HG03342 (cell line): Measurements from ENCODE around the gene TMEM144.

Experiments
- ATAC-seq: cut with Tn5 transposase; IDR thresholded peaks from one replicate; pipeline ENCODE4 v1.9.1; 2021; ENCODE audit warnings: mild to moderate bottlenecking, moderate library complexity; ENCODE audit not compliant: unreplicated experiment

Gene TMEM144

DNA sequence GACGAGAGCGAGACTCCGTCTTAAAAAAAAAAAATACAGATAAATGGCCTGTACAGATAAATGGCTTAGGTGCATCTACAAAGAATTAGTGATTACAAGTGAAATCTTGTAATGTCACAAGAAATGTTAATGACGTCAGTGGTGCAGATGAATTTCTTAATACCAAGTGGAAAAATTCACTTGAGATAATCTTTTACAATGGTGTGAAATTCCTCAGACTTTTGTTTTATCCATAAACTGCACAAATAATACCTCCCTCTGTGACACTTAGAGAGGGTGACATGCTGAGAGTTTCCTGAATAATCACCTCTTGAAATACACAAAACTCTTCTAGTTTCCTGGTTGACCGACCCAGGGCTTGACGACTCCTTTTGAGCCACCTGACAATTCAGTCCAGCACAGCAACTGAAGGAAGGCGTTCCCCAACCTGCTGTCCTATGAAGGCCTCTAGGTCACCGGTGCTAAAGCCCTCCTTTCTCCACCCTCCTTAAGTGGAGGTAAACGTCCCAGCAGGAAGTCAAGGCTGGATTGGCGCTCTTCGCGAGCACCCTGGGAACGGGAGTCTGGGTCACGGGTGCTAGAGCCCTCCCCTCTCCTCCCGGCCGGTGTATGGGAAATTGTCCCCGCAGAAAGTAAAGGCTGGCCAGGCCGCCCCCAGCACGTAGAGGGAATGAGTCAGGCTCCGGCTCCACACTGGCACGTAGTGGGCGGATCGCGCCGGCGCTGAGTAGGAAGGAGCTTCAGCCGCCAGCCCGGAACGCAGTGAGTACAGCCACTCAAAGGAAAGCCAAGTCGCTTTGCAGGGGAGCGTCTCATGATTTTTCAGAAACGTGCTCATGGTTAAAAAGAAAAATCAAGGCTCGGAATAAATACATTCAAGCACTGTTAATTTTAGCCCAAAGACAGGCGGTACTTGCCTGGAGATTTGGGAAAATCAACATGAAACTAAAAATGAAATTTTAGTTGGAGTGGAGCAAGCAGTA is at the start of gene TMEM144:
Gene TMEM144, plus strand, starts transcription at position 662 of the 983 bp plus-strand sequence. CDS start 2,182 bp downstream, outside the sequence.
- ATAC-seq = peak; percentile 92

DNA sequence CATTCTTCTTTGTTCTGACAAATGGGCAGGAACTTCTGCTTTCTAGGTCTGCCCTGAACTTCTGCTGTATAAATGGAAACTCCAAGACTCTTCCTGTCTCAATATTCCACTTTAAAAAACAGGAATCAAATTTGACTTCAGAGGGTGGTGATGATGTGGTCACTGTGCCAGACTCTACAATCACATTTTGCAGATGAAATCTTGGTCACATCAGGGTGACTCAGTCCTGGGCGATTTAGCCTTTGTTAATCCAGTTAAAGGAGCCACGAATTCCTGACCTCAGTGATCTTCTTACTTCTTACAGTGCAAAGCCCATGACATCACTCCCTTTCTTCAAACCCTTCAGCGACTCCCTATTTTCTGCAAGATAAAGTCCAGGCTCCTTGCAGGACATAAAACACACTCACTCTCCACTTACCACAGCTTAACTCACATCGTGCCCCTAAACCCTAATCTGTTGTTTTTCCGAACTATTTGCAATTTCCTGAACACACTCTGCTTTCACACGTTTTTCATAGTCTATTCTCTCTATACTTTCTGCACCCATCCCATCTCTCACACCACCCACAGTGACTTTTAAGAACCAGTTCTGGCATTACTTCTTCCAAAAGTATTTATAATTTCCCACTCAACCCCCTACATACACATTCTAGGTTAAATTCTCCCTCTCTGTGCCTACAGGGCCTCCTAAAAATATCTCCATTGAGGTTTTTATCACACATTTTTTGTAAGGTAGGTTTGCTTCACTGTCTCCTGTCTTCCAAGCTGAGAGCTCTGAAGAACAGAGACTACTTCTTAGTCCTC is 48.5 kb upstream of the TMEM144 start:
- ATAC-seq = no peak

DNA sequence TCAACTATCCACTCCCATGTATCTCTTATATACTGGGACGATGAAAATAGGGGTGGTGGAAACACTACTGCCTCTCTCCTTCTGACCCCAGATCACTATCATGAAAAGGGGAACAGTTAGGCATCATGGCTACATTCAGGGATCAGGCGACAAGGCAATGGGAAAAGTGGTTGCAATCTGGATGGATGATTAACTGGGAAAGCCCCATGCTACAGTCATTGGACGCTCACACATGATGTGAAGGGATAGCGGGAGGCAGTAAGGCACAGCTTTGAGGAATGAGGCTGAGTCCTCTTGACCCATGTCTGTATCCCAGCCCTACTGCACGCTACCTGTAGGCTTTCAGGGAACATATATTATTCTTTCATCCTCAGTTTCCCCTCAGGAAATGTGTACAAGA is 47.7 kb upstream of the TMEM144 start:
- no peak for ATAC-seq

DNA sequence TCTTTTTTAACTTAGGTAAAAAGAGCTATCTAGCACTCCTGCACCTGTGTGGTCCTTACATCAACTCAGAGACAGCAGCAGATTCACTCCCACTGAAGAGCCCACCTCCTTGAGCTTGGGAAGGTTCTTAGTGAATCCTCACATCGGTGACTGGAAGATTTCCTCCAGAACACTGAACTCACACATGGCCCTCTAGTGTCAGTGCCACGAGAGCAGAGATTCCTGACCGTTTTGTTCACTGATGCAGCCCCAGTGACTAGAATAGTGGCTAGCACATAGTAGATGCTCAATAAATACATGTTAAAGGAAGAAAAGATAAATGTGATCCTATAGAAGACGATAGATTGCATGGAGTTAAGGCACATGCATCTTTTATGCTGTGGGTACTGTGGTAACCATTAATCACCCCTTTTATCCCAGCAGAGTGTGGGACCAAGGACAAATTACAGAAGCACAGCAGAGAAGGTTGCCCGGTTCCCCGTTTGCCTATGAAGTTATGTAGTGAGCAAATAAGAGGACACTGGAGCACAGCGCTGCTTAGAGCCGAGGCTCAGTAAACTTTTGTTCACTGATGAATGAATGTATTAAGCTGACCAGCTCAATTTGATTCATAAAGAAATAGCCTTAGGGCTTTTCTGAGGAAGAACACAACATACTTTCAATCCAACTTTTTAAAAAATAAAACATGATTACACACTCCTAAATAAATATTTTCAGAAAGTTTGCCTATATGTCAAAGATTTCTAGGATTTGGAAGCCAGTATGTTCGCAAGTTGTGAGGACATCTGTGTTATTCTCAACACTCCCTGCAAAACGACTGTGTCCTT is 46.1 kb upstream of the TMEM144 start:
- ATAC-seq = no peak

DNA sequence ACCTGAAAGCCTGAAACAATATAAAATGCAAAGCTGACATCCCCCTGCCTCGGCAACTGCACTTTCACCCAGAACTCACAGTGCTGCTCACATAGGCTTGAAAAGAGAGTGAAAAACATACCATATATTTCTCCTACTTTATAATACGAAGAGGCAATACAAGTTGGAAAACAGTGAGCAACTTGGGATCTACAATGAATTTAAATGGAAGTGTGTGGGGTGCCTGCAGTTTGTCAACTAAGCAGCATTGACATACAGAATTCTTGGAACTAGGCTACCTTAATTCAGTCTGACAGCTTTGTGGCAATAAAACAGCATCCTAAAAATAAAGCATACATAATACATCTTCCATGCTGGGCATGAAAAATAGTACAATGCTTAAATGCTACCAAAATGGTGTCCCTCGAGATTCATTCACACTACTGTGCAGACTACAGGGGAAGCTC is 45.5 kb upstream of the TMEM144 start:
- ATAC-seq = no peak

DNA sequence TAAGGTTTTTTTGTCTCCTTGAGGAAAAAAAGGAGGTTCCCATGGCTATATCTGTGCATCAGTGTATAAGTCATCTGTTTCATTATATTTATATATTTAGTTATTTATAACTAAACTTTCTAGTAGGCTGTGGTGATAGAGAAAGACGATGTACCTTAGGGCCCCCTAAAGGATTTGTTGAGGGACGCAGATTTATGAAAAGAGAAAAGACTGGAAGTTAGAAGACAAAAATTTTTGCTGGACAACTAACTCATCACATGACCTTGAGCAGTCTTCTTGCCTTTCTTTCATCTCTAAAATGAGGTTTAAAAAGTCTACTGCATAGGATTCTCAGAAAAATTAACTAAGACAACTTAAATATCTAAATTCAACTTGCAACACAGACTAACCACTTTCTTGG is 43.6 kb upstream of the TMEM144 start:
- no peak for ATAC-seq

DNA sequence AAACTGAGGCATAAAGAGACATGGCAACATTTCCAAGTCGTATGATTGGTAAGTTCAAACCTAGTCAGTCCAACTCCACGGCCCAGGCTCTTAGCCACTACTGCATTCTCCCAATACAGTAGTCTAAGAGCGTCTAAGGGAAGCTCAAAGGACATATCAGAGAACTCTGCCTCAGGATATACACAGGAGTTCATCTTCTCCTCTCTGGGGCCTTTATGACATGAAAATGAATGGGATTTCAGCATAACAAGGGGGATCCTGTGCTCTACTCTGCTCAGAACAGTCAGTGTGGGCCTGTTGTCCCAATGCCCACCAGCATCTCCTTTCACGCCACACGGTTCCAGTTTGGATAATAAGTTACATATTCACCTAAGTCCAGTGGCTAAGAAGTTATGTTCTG is 41.7 kb upstream of the TMEM144 start:
- no peak for ATAC-seq

DNA sequence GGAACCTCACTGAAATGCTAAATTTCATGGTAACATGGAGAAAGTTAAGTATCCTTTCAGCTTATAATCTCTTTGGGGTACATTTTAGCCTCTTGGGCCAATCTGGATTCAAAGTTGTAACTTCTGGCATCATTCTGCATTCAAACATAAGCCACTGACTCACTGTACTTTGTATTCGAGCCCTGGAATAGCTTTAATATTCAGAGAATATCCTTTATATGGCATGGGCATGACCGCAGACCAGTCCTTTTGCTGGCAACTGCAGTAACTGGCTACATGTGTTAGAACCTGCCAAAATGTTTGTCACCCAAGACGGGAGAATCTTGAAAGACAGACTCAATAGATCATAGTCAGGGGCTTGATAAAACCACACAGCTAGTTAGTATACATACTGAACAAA is 40.8 kb upstream of the TMEM144 start:
- no peak for ATAC-seq

DNA sequence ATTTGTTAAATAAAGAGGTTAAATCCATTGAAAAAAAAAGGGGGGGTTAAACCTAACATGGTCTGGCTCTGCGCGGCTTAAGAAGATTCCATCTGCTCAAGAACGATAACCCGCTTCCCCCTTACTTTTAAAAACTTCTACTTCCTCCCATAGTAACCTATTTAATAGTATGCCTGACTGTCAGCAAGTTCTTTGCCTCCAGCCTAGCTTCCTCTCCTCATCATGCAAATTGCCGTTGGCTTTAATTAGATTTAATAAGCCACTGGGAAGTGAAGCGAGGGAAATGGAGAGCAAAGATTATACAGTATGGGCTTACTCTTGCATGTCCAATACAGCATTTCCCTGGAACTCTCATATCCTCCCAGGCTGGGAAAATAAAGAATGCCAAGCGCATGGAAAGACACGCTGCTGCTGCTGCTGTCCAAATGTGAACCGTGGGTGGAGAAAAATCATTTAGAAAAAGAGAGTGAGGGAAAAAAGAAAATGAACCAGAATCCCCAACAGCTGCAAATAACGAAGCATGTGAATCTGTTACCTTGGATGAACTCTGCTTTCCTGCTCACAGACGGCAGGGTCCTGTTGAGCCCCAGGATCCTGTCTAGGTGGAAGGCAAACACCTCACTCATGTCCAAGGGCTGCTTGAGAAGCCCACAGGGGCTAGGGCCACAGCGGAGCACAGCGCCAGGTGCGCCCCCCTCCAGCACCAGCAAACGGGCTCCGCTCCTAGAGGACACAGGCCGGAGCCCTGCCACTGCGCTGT is 40.2 kb upstream of the TMEM144 start:
- peak; percentile 19 for ATAC-seq

DNA sequence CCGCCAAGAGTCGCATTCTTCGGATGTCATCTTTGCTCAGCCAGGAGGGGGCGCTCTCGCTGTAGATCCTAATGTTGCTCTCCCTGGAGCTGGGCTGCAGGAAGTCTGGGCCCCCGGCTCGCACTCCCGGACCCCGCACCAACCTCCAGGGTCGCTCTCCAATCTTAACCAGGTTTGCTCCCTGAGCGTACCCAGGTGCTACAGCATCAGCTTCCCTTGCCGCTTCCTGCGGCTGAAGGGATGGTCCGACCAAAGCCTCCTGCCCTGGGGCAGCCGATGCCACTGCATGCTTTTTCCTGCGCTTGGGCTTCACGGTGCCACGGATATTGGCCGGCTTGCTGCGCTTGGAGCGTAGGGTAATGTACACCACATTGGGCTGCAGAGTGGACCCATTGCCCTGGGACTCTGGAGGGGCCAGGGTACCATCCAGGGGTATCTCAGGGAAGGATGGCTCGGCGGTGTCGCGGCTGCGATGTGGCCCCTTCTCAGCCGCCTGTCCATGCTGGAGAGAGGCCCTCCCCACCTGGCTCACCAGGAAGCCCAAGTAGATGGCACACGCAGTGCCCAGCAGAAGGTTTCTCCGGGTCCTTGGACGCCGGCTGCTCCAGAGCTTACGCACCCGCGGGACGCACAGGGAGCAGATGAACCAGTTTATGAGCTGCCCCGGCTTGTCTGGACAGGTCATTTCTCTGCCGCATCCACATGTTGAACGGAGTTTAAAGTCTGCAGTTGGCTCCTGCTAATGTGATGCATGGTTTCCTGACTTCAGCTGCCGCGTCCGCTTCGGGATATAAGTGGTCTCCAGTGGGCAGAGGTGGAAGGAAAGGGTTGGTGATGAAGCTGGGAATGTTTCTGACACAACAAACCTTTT is 39.4 kb upstream of the TMEM144 start:
- ATAC-seq = peak; percentile 61

DNA sequence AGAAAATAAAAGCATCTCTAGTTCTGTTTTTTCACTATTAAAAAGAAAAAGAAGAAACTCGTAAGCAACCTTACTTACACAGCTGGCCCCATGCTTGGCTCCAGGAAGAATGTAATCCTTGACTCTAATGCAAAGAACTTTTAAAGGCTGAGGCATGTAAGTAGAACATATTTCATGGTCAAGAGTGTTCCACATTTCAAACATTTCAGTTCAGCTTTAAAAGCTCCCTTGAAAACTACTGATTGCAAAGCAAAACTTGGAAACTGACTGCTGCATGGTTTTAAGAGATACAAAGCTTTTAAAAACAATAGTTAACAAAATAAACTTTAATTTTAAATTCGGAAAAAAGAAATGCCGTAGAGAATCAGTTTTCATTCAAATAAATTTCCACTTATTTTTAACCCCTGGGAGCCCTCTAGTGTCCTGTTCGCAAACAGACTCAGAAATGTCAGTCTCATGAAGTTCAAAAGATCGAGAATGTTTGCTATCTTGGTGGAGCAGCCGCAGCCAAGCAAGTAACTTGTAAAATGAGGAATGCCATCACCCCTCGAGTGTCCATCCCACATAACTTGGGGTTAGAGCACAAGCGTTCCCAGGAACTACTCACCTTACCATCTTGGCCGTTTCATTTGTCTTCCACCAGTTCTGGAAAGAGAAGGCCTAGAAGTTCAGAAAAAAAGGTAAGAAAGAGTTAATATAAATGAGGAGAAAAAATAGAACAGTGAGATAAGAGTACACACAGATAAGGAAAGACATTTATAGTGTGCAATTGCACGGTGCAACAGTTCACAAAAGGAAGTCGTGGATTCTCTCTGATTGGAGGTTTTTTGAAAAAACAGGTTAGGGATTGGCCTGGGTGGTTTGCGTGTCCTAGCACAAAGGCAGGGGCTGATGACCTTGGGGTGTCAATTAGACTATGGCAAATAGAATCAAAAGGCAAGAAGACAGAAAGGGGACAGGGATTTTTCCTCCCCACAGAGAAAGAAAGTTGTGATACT is 37.7 kb upstream of the TMEM144 start, which contains the start of gene GASK1B:
Gene GASK1B, minus strand, starts transcription at position 765 of the 998 bp plus-strand sequence. CDS start 1,650 bp downstream, outside the sequence.
- no peak for ATAC-seq

DNA sequence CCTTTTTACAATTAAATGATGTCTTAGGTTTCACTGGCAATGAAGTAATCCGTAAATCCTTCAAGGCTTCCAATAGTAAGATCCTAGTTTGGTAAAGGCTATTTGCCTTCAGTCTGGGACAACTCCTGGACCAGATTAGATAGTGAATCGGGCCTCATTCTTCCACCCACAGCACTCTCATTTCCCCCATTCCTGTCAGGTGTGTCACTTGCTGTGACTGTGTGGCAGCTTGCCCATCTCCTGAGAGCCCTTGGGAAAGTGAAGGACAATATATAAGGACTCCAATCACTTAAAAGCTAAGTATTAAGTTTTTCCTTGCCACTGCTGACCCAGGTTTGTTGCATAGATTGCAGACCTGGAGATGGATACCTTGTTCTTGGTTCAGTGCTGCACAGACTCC is 34.2 kb upstream of the TMEM144 start:
- no peak for ATAC-seq

DNA sequence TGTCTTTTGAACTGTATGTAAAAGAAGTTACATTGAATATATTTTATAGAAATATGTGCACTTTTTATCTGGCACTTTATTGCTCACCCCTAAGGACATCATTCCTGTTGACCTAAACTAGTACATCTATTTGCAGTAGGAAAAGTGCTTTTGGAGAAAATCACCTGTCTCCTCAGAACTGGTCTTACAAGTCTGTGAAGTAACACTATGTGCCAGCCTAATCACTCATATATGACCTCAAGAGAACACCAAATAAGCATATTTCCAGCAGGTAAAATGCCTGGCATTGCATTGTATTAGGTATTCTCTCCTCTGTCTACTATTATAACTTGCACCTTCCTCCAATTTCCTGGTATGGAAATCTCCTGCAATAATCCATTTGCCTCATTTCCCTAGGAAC is 33.5 kb upstream of the TMEM144 start:
- no peak for ATAC-seq

DNA sequence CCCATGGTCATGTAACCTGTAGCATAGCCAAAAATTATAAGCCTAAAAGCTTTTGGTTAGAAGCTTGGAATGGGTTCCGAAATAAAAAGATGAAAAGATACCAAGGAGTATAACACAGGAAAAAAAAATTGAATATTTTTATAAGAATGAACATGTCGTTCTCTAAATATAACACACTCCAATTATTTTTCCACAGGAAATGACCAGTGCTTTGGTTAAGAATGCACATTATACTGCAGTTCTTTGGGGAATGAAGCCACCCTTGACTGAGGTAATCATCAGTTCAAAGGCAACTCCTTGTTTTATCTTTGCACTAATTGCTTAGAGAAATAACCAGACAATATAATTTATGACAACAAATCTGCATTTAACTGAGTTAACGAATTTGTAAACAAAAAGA is 30.8 kb upstream of the TMEM144 start:
- ATAC-seq = no peak

DNA sequence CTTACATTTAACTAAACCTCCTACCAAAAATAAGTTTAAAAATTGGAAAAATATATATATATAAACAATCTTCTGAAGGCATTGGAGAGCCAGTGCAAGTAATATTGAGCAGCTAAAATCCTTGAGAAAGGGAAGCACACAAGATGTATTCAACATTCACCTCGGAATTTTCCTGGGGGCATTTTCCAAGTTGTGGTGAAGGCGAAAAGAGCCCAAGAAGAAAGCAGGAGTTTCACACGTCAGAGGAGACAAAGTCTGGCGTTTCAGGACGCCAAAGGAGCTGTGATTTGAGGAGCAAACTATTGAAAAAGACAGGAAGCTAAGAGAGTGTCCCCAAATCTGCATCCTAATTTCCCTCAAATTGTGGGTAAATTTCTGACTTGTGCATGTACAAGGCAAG is 28.4 kb upstream of the TMEM144 start:
- ATAC-seq = no peak

DNA sequence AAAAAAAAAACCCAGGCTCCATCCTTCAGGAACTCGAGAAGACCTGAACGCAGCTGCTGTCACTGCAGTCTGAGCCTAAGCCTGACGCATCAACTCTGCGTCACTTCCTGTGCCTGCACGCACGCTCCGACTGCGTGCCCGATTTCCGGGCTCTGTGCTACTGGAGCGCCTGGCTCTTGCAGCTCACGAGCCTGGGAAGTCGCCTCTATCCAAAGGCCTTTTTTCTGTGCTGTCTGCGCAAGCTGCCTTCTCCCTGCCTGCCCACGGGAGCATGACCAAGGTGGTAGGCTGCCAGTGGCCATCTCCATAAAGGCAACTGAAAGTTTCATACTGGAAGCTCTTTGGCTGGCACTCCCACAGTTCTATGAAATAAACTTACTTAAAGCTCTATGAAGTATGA is 27.6 kb upstream of the TMEM144 start:
- ATAC-seq = no peak

DNA sequence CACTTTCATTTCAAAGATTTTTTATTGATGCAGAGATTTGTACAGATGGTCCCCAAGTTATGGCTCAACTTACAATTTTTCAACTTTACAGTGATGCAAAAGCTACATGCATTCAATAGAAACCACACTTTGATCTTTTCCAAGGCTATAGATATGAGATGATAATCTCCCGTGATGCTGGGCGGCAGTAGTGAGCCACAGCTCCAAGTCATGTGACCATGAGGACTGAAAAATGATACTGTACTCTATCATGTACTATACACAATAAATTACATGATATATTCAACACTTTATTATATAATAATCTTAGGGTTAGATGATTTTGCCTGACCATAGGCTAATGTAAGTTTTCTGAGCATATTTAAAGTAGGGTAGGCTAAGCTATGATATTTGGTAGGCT is 23.5 kb upstream of the TMEM144 start:
- ATAC-seq = no peak

DNA sequence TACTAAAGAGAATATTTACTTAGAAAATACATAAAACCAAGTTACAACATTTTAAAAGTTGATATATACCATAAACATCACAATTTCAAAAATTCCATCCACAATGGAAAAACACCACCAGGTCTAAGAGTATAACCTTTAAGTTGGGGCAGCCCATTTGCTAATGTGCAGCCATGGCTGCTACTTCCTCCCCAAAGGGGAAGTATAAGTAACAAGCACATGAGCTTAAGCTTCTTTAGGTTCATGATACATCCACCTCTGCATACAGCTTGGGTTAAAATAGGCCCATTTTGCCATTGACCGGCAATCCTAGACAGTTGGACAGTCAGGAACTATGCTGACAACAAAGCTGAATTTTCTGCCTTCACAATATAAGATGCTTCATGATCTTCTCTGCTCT is 20.9 kb upstream of the TMEM144 start:
- ATAC-seq = no peak
